DMS53 (cell line): ENCODE results near the gene TMEM185A.
"Not testable (repeated sequence)": the region's sequence is repeated elsewhere in the genome, so short reads cannot be mapped to it uniquely, and the experiment has no call there.

ENCODE experiments used
- DNase-seq: peaks from one replicate; lab custom pipeline; 2025; lab: John Stamatoyannopoulos, UW

The TMEM185A gene

GRCh38 chrX:149551245-149551938, 80.2 kb downstream of the TMEM185A start:
- not testable (repeated sequence) for DNase-seq

GRCh38 chrX:149550454-149550853, 81.1 kb downstream of the TMEM185A start:
- not testable (repeated sequence) for DNase-seq

- not testable (repeated sequence) for DNase-seq
These were observed 81.9 kb downstream of the TMEM185A start, which contains the start of gene HSFX3 for GRCh38 chrX:149549701-149550100. Gene HSFX3 (minus strand): TSS chrX:149549924. CDS start chrX:149549852, 72 bp downstream.

- not testable (repeated sequence) for DNase-seq
These were observed 83.8 kb downstream of the TMEM185A start for GRCh38 chrX:149547782-149548181.

GRCh38 chrX:149546962-149547361, 84.6 kb downstream of the TMEM185A start:
- not testable (repeated sequence) for DNase-seq
